Measurements from ENCODE around the gene FBN1. TPM values are rescaled to one million over a fixed set of nuclear protein-coding genes. Genes with fewer than 3 reads are reported as not detected.
A peak's percentile ranks its signal among the peaks of the same experiment; 100 is the strongest.

Gene FBN1
- total RNA-seq, 4 donors from 2014 or later, result 13.0 to 28.0 (median 20.9) TPM

DNA sequence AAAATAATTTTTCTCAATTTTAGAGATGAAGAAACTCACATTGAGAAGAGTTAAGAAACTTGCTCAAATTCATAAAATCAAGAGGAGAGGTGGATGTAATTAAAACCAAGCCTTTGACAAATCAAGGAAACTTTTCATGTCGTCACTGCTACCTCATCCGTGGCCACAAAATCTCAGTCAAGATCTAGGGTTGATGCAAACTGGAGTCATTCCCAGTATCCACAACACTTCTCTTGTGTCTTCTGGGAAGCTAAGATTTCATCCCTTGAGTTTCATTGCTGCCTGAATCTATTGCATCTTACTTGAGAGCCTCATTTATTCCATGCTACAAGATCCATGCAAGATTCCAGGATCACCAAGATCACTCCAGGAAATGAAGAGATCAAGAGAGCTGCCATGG lies 5.4 kb upstream of the FBN1 start:
- Histone ChIP-seq H3K4me3 (no peak overlapping the region), H3K36me3 (no peaks in the 10 kb centered on the region), H3K27me3 (peaks cover 0 to 4% (median 0%) of the 10 kb centered on the region in 3 donors), H3K27ac (no peak overlapping the region), H3K4me1 (no peaks in the 10 kb centered on the region), H3K9me3 (no peaks in the 10 kb centered on the region)
- ATAC-seq, result no peak
- in situ Hi-C loops (cut with MboI; ENCODE audit: low sequenced_read_pairs in 4 of 4), result no loop called here
- DNase-seq, result no peak
- TF ChIP-seq, protein P1, sequence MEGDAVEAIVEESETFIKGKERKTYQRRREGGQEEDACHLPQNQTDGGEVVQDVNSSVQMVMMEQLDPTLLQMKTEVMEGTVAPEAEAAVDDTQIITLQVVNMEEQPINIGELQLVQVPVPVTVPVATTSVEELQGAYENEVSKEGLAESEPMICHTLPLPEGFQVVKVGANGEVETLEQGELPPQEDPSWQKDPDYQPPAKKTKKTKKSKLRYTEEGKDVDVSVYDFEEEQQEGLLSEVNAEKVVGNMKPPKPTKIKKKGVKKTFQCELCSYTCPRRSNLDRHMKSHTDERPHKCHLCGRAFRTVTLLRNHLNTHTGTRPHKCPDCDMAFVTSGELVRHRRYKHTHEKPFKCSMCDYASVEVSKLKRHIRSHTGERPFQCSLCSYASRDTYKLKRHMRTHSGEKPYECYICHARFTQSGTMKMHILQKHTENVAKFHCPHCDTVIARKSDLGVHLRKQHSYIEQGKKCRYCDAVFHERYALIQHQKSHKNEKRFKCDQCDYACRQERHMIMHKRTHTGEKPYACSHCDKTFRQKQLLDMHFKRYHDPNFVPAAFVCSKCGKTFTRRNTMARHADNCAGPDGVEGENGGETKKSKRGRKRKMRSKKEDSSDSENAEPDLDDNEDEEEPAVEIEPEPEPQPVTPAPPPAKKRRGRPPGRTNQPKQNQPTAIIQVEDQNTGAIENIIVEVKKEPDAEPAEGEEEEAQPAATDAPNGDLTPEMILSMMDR (IDR thresholded peaks at IDR 0.05 in 4 of 5, conservative IDR thresholded peaks at IDR 0.05 in 1 of 5), result no peak
- TF ChIP-seq POLR2A (IDR thresholded peaks at IDR 0.05), result no peak
- intact Hi-C loops (cut with DNase I; ENCODE audit: low total_unique reads), result no loop called here

GRCh38 chr15:48647962-48648361 lies 2.5 kb upstream of the FBN1 start:
- intact Hi-C loops (cut with DNase I; ENCODE audit: low total_unique reads), result loop anchor here (10.0 kb wide), 3 partner anchors 143 to 253 kb away; no protein-coding TSS in a partner anchor

DNA sequence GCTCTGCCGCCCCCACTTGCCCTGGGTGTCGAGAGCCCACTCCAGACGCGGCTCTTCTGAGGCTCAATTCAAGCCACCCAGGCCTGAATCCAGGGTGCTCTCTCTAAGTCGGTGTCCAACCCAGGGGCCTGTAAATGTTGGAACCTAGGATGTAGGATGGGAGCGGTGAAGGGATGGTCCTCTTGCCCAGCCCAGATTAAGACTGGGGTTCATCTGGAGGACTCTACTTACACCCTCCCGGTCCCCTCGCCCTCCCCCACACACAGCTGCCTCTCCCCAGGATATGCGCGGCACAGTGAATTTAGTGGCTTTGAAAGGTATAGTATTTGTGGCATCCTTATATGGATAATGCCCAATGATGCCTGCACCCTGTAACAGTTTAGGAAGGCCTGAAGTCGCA lies 822 bp upstream of the FBN1 start:
- DNase-seq, result no peak
- no peaks in the 10 kb centered on the region for H3K9me3 ChIP-seq
- H3K36me3 ChIP-seq, result no peaks in the 10 kb centered on the region
- no peak for ATAC-seq
- TF ChIP-seq, protein P1 (IDR thresholded peaks at IDR 0.05 in 4 of 5, conservative IDR thresholded peaks at IDR 0.05 in 1 of 5), result no peak
- no peak for TF ChIP-seq POLR2A (IDR thresholded peaks at IDR 0.05)
- H3K4me1 ChIP-seq, result no peaks in the 10 kb centered on the region
- peak overlapping the region; percentile 64 to 74 (median 68) for H3K4me3 ChIP-seq
- intact Hi-C loops (cut with DNase I; ENCODE audit: low total_unique reads) (loop anchor here (10.0 kb wide), 3 partner anchors 142 to 252 kb away; no protein-coding TSS in a partner anchor), in situ Hi-C loops (cut with MboI; ENCODE audit: low sequenced_read_pairs in 4 of 4) (loop anchor here in 2 of 4 donors (25.0 kb wide), 1 partner anchor 284 kb away; no protein-coding TSS in a partner anchor)
- peaks cover 4 to 22% (median 8%) of the 10 kb centered on the region in 3 donors for H3K27me3 ChIP-seq
- H3K27ac ChIP-seq, result peak overlapping the region; percentile 64 to 75 (median 74)

More at GRCh38 chr15:48647962-48648361, 2.5 kb upstream of the FBN1 start:
- ATAC-seq (no peak), DNase-seq (no peak)
- Histone ChIP-seq H3K27ac (no peak overlapping the region), H3K36me3 (no peaks in the 10 kb centered on the region), H3K27me3 (peaks cover 4 to 22% (median 8%) of the 10 kb centered on the region in 3 donors), H3K9me3 (no peaks in the 10 kb centered on the region), H3K4me1 (no peaks in the 10 kb centered on the region), H3K4me3 (no peak overlapping the region)
- TF ChIP-seq, protein P1 (IDR thresholded peaks at IDR 0.05 in 4 of 5, conservative IDR thresholded peaks at IDR 0.05 in 1 of 5), result no peak
- TF ChIP-seq POLR2A (IDR thresholded peaks at IDR 0.05), result no peak
- in situ Hi-C loops (cut with MboI; ENCODE audit: low sequenced_read_pairs in 4 of 4), result loop anchor here in 2 of 4 donors (25.0 kb wide), 1 partner anchor 286 kb away; no protein-coding TSS in a partner anchor

DNA sequence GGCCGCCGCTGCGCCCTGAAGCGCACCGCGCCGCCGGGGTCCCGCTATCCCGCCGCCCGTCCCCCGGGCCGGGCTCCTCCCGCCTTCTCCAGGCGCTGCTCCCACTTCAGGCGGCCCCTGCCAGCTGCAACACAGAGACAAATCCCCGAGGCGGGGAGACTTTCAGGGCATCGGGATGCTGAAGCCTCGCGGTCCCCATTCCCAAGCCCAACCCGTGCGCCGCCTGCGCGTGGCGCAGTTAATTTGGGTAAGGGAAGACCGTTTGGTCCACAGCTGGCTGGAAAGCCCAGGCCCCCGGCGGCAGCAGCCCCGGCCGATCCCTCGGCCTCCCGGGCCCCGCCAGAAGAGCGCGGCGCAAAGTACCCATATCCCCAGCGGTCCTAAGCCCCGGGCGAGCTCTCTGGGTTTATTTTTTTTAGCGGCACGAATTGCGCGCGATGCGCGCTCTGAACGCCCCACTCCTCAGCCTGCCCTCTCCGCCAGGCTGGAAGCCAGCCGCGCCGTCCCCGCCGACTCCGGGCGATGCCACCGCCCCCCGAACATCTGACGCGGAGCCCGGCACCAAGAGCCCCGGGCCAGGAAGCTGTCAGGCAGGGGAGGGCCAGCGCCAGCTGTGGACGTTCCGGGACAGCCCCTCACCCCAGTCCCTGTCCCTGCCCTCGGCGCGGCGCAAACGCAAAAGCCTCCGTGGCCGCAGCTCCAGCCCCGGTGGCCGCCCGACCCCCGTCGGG lies 517 bp downstream of the FBN1 start:
- intact Hi-C loops (cut with DNase I; ENCODE audit: low total_unique reads) (loop anchor here (10.0 kb wide), 3 partner anchors 140 to 250 kb away; no protein-coding TSS in a partner anchor), in situ Hi-C loops (cut with MboI; ENCODE audit: low sequenced_read_pairs in 4 of 4) (loop anchor here in 2 of 4 donors (25.0 kb wide), 1 partner anchor 283 kb away; no protein-coding TSS in a partner anchor)
- TF ChIP-seq POLR2A (IDR thresholded peaks at IDR 0.05), result no peak
- TF ChIP-seq, protein P1 (IDR thresholded peaks at IDR 0.05 in 4 of 5, conservative IDR thresholded peaks at IDR 0.05 in 1 of 5), result no peak

More for the DNA sequence above, 517 bp downstream of the FBN1 start:
- peak overlapping the region; percentile 64 to 75 (median 74) for H3K27ac ChIP-seq
- peaks cover 4 to 22% (median 8%) of the 10 kb centered on the region in 3 donors for H3K27me3 ChIP-seq
- DNase-seq (no peak), ATAC-seq (peak; percentile 22 to 30)
- no peaks in the 10 kb centered on the region for H3K9me3 ChIP-seq
- no peaks in the 10 kb centered on the region for H3K4me1 ChIP-seq
- no peaks in the 10 kb centered on the region for H3K36me3 ChIP-seq
- H3K4me3 ChIP-seq, result peak overlapping the region; percentile 64 to 74 (median 68)

Data from gastrocnemius medialis (tissue), 4 donors.